PC-9 (cell line): Measurements from ENCODE around the gene C1QC. TPM values are rescaled to one million over a fixed set of nuclear protein-coding genes. Genes with fewer than 3 reads are reported as not detected.

Experiments used
- BruUV-seq: library from RNA; stranded (reverse); fragments of 400-500 nt; replicated peaks from 2 replicates; lab custom pipeline; 2021; lab: Mats Ljungman, UMichigan
- CTCF ChIA-PET: fragments of 300-600 bp; sonication (Branson Sonifier 250); formaldehyde crosslinking; loops from one replicate; lab custom pipeline; 2022; ENCODE audit warnings: antibody characterized with exemption; lab: Charles Lee
- POLR2A ChIA-PET: fragments of 300-600 bp; sonication (Branson Sonifier 250); formaldehyde crosslinking; loops from one replicate; lab custom pipeline; 2022; ENCODE audit warnings: antibody characterized with exemption; ENCODE audit not compliant: unreplicated experiment; lab: Charles Lee
- DNase-seq, 2 experiments: peaks; one replicate each; pipeline versions ENCODE4 v3.0.0 to v3.0.0-alpha.2; 2015 to 2022; ENCODE audit warnings: mixed read lengths in 1 of 2
- H2AFZ ChIP-seq: fragments of 200-600 bp; sonication (generic); 2 replicates; pipeline ENCODE4 v1.8.1; 2017; ENCODE audit warnings: antibody characterized with exemption
- H3F3A ChIP-seq: fragments of 200-600 bp; sonication (generic); 2 replicates; pipeline ENCODE4 v1.8.1; 2017; ENCODE audit warnings: antibody characterized with exemption, mild to moderate bottlenecking, low read depth; ENCODE audit not compliant: insufficient read depth
- H3K27ac ChIP-seq: fragments of 200-600 bp; sonication (generic); 2 replicates; pipeline ENCODE4 v1.6.1; 2016; ENCODE audit warnings: mixed run types
- H3K27me3 ChIP-seq: fragments of 200-600 bp; sonication (generic); 2 replicates; pipeline ENCODE4 v1.6.1; 2016; ENCODE audit warnings: low read depth, mixed run types; ENCODE audit not compliant: insufficient read depth
- H3K36me3 ChIP-seq: fragments of 200-600 bp; sonication (generic); 2 replicates; pipeline ENCODE4 v1.6.1; 2016; ENCODE audit warnings: low read depth, mixed run types
- H3K4me1 ChIP-seq: fragments of 200-600 bp; sonication (generic); replicated peaks from 2 replicates; pipeline ENCODE4 v1.6.1; 2016; ENCODE audit warnings: mixed run types; ENCODE audit not compliant: insufficient read depth
- H3K4me2 ChIP-seq: fragments of 200-600 bp; sonication (generic); 2 replicates; pipeline ENCODE4 v1.6.1; 2017; ENCODE audit warnings: mixed run types
- H3K4me3 ChIP-seq: fragments of 200-600 bp; sonication (generic); 2 replicates; pipeline ENCODE4 v1.6.1; 2016; ENCODE audit warnings: mixed run types
- H3K79me2 ChIP-seq: fragments of 200-600 bp; sonication (generic); 2 replicates; pipeline ENCODE4 v1.6.1; 2017; ENCODE audit warnings: low read depth, mixed run types
- H3K9me2 ChIP-seq: fragments of 200-600 bp; sonication (generic); 2 replicates; pipeline ENCODE4 v1.8.1; 2017; ENCODE audit warnings: mild to moderate bottlenecking; ENCODE audit not compliant: insufficient read depth
- H3K9me3 ChIP-seq: fragments of 200-600 bp; sonication (generic); 2 replicates; pipeline ENCODE4 v1.8.1; 2016; ENCODE audit warnings: low read depth; ENCODE audit not compliant: insufficient read depth
- H4K20me1 ChIP-seq: fragments of 200-600 bp; sonication (generic); 2 replicates; pipeline ENCODE4 v1.8.1; 2017; ENCODE audit not compliant: insufficient read depth
- EZH2 ChIP-seq: fragments of 200-600 bp; sonication (generic); IDR thresholded peaks from 2 replicates; pipeline ENCODE4 v1.8.0; 2017; ENCODE audit warnings: antibody characterized with exemption, low read depth
- intact Hi-C: fragments of 100-400 bp; cut with micrococcal nuclease; formaldehyde crosslinking; loops from one replicate; pipeline ENCODE4 v1.10.0; 2022; ENCODE audit not compliant: unreplicated experiment
- total RNA-seq: library from RNA; stranded (reverse); gene quantifications from 2 replicates; pipeline ENCODE4 v1.2.3, GENCODE V29; 2021
- TF ChIP-seq, protein P1 (sequence below): fragments of 200-600 bp; sonication (generic); conservative IDR thresholded peaks from 2 replicates; pipeline ENCODE4 v1.6.1; 2017; ENCODE audit warnings: mixed run types, antibody characterized with exemption, mild to moderate bottlenecking, moderate library complexity

The C1QC gene
- total RNA-seq, 1 experiment from 2014 or later: not detected

- intact Hi-C loops: loop anchor here (10.0 kb wide), 2 partner anchors 511 to 1411 kb away; no protein-coding TSS in a partner anchor
- CTCF ChIA-PET: no interaction called here
- TF ChIP-seq, protein P1, sequence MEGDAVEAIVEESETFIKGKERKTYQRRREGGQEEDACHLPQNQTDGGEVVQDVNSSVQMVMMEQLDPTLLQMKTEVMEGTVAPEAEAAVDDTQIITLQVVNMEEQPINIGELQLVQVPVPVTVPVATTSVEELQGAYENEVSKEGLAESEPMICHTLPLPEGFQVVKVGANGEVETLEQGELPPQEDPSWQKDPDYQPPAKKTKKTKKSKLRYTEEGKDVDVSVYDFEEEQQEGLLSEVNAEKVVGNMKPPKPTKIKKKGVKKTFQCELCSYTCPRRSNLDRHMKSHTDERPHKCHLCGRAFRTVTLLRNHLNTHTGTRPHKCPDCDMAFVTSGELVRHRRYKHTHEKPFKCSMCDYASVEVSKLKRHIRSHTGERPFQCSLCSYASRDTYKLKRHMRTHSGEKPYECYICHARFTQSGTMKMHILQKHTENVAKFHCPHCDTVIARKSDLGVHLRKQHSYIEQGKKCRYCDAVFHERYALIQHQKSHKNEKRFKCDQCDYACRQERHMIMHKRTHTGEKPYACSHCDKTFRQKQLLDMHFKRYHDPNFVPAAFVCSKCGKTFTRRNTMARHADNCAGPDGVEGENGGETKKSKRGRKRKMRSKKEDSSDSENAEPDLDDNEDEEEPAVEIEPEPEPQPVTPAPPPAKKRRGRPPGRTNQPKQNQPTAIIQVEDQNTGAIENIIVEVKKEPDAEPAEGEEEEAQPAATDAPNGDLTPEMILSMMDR: no peak
- no peak for TF ChIP-seq EZH2
Measured at GRCh38 chr1:22645931-22646330, 2.5 kb downstream of the C1QC start.

DNA sequence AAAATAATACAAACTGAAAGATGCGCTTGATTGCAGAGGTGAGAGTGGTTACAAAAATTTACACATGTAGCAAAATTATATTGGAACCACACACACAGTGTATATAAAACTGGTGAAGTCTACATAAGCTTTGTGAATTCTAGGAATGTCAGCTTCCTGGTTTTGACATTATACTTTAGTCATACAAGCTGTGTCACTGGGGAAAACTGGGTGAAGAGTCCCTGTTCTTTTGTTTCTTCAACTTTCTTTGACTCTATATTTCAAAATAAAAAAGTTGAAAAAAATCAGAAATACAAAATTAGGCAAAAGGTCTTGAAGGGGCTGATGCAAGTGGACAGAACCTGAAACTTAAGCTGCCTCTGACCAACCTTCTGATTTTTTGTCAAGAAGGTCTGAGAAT, 3.0 kb downstream of the C1QC start:
- ChIA-PET POLR2A (no interaction called here), CTCF (no interaction called here)
- H3K27ac ChIP-seq: peak overlapping the region; percentile 55
- no peak overlapping the region for H3K4me3 ChIP-seq
- no peaks in the 10 kb centered on the region for H3K79me2 ChIP-seq
- TF ChIP-seq EZH2: no peak
- TF ChIP-seq, protein P1: no peak
- intact Hi-C loops: loop anchor here (10.0 kb wide), 2 partner anchors 512 to 1412 kb away; no protein-coding TSS in a partner anchor
- BruUV-seq: no TSS peak
- H3K27me3 ChIP-seq: no peaks in the 10 kb centered on the region
- H3K4me1 ChIP-seq: peaks cover 13% of the 10 kb centered on the region
- no peaks in the 10 kb centered on the region for H3K9me3 ChIP-seq
- H4K20me1 ChIP-seq: no peaks in the 10 kb centered on the region
- peak in 1 of 2 experiments; percentile 79 for DNase-seq
- no peaks in the 10 kb centered on the region for H3K9me2 ChIP-seq
- H3K4me2 ChIP-seq: peak overlapping the region; percentile 47
- no peak overlapping the region for H2AFZ ChIP-seq
- no peaks in the 10 kb centered on the region for H3F3A ChIP-seq
- no peaks in the 10 kb centered on the region for H3K36me3 ChIP-seq

More at GRCh38 chr1:22645931-22646330, 2.5 kb downstream of the C1QC start:
- Histone ChIP-seq H2AFZ (no peak overlapping the region), H4K20me1 (no peaks in the 10 kb centered on the region), H3K4me2 (peak overlapping the region; percentile 47), H3K27me3 (no peaks in the 10 kb centered on the region), H3K4me1 (peaks cover 13% of the 10 kb centered on the region), H3K27ac (peak overlapping the region; percentile 55; the same call in 1 of the 2 replicates), H3K36me3 (no peaks in the 10 kb centered on the region), H3K79me2 (no peaks in the 10 kb centered on the region), H3F3A (no peaks in the 10 kb centered on the region), H3K9me2 (no peaks in the 10 kb centered on the region), H3K4me3 (no peak overlapping the region), H3K9me3 (no peaks in the 10 kb centered on the region)
- POLR2A ChIA-PET: no interaction called here
- BruUV-seq: no TSS peak
- DNase-seq: no peak

DNA sequence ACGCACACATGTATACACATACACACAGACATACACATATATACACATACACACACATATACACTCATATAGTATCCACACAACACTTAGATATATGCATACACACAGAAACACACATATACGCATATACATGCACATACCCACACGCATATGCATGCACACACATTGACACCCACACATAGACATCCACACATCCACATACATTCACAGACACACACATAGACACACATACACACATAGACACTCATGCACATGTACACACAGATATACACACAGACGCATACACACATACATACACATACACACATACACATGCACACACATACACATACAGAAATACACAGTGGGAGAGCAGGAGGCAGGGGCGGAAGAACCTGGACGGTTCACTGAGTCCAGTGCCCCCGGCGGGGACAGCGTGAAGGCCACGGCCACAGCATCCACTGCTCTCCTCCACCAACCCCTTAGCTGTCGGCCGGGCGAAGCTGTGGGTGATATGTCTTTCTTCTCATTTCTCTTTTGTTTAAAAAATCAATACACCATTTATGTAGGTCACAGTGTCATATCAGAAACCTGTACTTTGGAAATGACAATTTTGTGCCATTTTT, 6.8 kb downstream of the C1QC start:
- Histone ChIP-seq H3K4me1 (peaks cover 13% of the 10 kb centered on the region), H3K27me3 (peaks cover 9% of the 10 kb centered on the region), H3F3A (no peaks in the 10 kb centered on the region), H3K79me2 (no peaks in the 10 kb centered on the region), H4K20me1 (no peaks in the 10 kb centered on the region), H3K9me3 (no peaks in the 10 kb centered on the region), H3K36me3 (no peaks in the 10 kb centered on the region), H3K4me2 (no peak overlapping the region), H2AFZ (no peak overlapping the region), H3K4me3 (no peak overlapping the region), H3K9me2 (no peaks in the 10 kb centered on the region), H3K27ac (no peak overlapping the region)
- no TSS peak for BruUV-seq
- no peak for DNase-seq
- CTCF ChIA-PET: no interaction called here
- TF ChIP-seq, protein P1: no peak
- no peak for TF ChIP-seq EZH2
- POLR2A ChIA-PET: no interaction called here
- intact Hi-C loops: no loop called here
